ENCODE results near the gene USP32. TPM values are rescaled to one million over a fixed set of nuclear protein-coding genes. Genes with fewer than 3 reads are reported as not detected.

USP32 gene
- total RNA-seq, 1 donor from 2014 or later, result 59.6 TPM

DNA sequence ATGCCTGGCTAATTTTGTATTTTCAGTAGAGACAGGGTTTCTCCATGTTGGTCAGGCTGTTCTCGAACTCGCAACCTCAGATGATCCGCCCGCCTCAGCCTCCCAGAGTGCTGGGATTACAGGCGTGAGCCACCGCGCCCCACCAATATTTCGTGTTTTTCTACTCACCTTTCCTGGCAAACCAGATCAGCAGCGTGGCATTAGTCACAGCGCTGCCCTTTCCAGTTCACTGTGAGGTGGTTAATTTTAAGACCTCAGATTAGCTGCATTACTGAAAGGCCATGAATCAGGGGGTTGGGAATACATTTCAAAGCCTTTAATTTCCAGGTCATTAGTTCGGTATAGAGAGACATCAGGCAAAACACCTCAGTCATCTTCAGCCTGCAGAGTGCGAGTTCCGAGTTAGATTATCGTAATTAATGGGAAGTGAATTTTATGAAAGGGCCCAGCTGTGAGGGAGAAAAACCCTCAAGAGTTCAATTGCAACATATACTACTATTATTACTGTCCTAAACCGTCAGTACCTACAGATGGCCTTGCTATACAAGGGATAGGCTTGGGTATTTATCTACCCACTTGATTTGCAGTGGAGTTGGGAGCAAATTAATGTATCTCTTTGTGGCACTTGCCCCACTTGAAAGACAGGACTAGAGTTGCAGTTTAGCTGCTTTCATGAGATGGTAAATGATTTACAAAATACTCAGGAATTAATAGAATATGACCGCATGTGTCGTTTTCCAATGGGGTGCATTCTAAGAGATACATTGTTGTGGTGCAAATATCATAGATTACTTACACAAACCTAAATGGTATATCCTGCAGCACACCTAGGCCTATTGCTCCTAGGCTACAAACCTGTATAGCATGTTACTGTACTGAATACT lies 2.1 kb upstream of the USP32 start:
- no peak for TF ChIP-seq CTCF (IDR thresholded peaks at IDR 0.05; ENCODE audit: partially characterized antibody, unreplicated experiment)
- no peak overlapping the region for H3K27ac Mint-ChIP-seq (ENCODE audit: unreplicated experiment)
- H3K36me3 Mint-ChIP-seq (ENCODE audit: unreplicated experiment), result no peaks in the 10 kb centered on the region
- peaks cover 7% of the 10 kb centered on the region for H3K4me1 Mint-ChIP-seq (ENCODE audit: low read depth, unreplicated experiment)
- peaks cover 14% of the 10 kb centered on the region for H3K27me3 Mint-ChIP-seq (ENCODE audit: unreplicated experiment)
- H3K4me3 Mint-ChIP-seq (ENCODE audit: unreplicated experiment), result no peak overlapping the region
- peaks cover 17% of the 10 kb centered on the region for H3K9me3 Mint-ChIP-seq (ENCODE audit: unreplicated experiment)
- no peak for DNase-seq

GRCh38 chr17:60392845-60393702 lies 1.1 kb upstream of the USP32 start:
- peaks cover 17% of the 10 kb centered on the region for H3K4me1 Mint-ChIP-seq (ENCODE audit: low read depth, unreplicated experiment)
- no peak for TF ChIP-seq CTCF (IDR thresholded peaks at IDR 0.05; ENCODE audit: partially characterized antibody, unreplicated experiment)

GRCh38 chr17:60391471-60392041 lies 377 bp downstream of the USP32 start:
- no peaks in the 10 kb centered on the region for H3K36me3 Mint-ChIP-seq (ENCODE audit: unreplicated experiment)

More at GRCh38 chr17:60392845-60393702, 1.1 kb upstream of the USP32 start:
- peak overlapping the region; percentile 99 for H3K27ac Mint-ChIP-seq (ENCODE audit: unreplicated experiment)
- peak overlapping the region; percentile 95 for H3K4me3 Mint-ChIP-seq (ENCODE audit: unreplicated experiment)
- H3K27me3 Mint-ChIP-seq (ENCODE audit: unreplicated experiment), result peaks cover 14% of the 10 kb centered on the region
- DNase-seq, result no peak
- peaks cover 17% of the 10 kb centered on the region for H3K9me3 Mint-ChIP-seq (ENCODE audit: unreplicated experiment)
- H3K36me3 Mint-ChIP-seq (ENCODE audit: unreplicated experiment), result no peaks in the 10 kb centered on the region

GRCh38 chr17:60390925-60391470 lies 935 bp downstream of the USP32 start:
- peak overlapping the region; percentile 94 for H3K4me3 Mint-ChIP-seq (ENCODE audit: unreplicated experiment)
- DNase-seq, result peak; percentile 19

More at GRCh38 chr17:60391471-60392041, 377 bp downstream of the USP32 start:
- peak; percentile 82 for DNase-seq
- Mint-ChIP-seq H3K4me1 (ENCODE audit: low read depth, unreplicated experiment) (peaks cover 17% of the 10 kb centered on the region), H3K27me3 (ENCODE audit: unreplicated experiment) (peaks cover 14% of the 10 kb centered on the region), H3K27ac (ENCODE audit: unreplicated experiment) (peak overlapping the region; percentile 81), H3K9me3 (ENCODE audit: unreplicated experiment) (peaks cover 17% of the 10 kb centered on the region), H3K4me3 (ENCODE audit: unreplicated experiment) (peak overlapping the region; percentile 94)
- TF ChIP-seq CTCF (IDR thresholded peaks at IDR 0.05; ENCODE audit: partially characterized antibody, unreplicated experiment), result no peak

More at GRCh38 chr17:60390925-60391470, 935 bp downstream of the USP32 start:
- H3K4me1 Mint-ChIP-seq (ENCODE audit: low read depth, unreplicated experiment), result peaks cover 17% of the 10 kb centered on the region
- H3K27me3 Mint-ChIP-seq (ENCODE audit: unreplicated experiment), result peaks cover 14% of the 10 kb centered on the region
- H3K9me3 Mint-ChIP-seq (ENCODE audit: unreplicated experiment), result peaks cover 17% of the 10 kb centered on the region
- no peaks in the 10 kb centered on the region for H3K36me3 Mint-ChIP-seq (ENCODE audit: unreplicated experiment)
- peak overlapping the region; percentile 81 for H3K27ac Mint-ChIP-seq (ENCODE audit: unreplicated experiment)
- no peak for TF ChIP-seq CTCF (IDR thresholded peaks at IDR 0.05; ENCODE audit: partially characterized antibody, unreplicated experiment)
